Epithelial cell of prostate (primary cell): ENCODE measurements around the gene ZFHX3.

ENCODE experiments used
- DNase-seq: peaks from one replicate; pipeline ENCODE4 v3.0.0-alpha.2; 2011; ENCODE audit warnings: low read depth, low spot score
- H3K27ac ChIP-seq: fragments of 450-650 bp; 2 replicates; pipeline ENCODE4 v1.5.1; 2017; ENCODE audit warnings: mild to moderate bottlenecking

The ZFHX3 gene

DNA sequence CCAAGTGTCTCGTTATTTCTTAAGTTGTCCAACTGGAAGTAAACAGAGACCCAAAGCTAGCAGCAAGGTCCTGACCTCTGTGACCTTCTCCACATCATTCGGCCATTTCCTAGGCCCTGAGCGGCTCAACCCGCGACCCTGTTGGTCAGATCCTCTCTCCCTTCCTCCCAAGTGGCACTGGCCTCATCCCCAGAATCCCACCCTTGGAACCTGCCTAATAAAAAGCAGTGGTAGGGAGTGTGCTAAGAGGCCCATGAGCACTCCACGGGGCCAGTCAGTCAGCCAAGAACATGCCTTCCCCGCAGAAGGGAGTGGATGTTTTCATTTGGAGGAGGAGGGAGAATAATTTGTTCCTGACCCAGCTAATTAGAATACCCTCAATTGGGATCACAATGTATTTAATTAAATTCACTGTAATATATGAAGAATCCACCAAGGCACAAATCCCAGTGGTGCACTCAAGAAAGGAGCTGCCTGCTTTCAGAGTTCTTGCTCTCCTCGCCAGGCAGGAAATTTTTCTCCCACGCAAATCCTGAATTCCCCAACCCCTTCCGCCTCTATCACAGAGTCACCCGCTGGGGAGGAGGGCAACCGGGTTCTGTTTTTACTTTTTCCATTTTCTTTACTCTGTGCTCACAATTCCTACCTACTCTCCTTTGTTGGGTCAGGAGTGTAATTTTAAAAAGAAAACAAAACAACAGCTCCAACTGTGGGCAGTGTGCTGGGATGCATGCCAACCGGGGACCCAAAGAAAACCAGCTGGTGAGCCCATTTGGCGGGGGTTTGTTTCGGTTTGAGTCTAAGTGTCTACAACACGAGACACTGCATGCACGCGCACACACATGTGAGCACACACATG is 153.4 kb downstream of the ZFHX3 start:
- H3K27ac ChIP-seq = no peak overlapping the region
- DNase-seq = no peak

DNA sequence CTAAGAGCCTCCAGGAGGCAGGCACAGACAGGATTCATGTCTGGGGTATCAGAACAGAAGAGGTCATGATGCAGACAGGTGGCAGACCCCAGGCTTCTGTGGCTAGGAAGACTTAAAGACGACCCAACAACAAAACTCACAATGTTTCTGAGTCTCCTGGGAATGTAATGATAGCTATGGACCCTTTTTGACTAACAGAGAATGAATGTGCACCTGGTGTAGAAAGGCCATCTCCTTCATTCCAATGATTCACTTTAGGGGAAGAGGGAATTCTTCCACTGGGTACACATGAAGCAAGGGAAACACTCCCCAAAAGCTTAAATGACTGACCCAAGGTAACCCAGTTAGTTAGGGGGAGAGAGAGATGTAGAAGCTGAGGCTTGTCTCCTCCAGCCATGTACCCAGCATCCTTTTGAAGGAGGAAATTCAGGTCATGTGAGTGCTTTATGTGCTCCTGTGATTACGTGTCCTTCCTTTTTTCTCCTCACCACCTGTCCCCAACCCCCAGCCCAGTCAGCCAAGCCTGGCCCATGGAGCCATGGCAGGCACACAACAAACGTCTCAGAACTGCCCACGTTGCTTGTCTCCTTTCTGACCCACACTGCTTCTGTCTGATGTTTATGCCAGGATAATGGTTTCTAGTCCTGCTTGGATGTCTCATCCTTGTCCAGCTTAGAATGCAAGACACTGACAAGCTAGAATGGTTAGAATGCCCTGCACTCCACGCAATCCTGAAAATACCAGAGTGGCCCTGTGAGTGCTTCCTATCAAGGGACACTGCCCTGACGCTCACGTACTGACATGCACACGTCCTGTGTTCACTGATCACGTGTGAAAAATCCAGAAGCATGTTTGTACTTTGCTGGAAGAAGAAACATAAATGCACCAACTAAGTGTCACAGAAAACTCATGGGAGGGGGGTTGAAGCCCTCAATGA is 156.4 kb downstream of the ZFHX3 start:
- H3K27ac ChIP-seq = no peak overlapping the region
- no peak for DNase-seq

DNA sequence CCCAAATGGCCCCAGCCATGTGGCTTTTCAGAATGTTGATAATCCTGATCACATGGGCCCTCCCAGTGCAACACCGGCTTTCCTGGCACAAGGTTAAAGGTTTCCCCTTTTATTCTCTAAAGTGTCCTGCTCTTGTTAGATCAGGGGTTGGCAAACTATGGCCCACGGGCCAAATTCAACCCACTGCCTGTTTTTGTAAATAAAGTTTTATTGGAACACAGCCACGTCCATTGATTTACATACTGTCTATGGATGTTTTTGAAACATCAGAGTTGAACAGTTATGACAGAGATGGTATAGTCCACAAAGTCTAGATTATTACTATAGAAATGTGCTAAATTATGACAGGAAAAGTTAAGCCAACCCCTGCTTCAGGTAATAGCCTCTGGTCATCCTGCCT is 157.3 kb downstream of the ZFHX3 start:
- no peak overlapping the region for H3K27ac ChIP-seq
- DNase-seq = no peak

DNA sequence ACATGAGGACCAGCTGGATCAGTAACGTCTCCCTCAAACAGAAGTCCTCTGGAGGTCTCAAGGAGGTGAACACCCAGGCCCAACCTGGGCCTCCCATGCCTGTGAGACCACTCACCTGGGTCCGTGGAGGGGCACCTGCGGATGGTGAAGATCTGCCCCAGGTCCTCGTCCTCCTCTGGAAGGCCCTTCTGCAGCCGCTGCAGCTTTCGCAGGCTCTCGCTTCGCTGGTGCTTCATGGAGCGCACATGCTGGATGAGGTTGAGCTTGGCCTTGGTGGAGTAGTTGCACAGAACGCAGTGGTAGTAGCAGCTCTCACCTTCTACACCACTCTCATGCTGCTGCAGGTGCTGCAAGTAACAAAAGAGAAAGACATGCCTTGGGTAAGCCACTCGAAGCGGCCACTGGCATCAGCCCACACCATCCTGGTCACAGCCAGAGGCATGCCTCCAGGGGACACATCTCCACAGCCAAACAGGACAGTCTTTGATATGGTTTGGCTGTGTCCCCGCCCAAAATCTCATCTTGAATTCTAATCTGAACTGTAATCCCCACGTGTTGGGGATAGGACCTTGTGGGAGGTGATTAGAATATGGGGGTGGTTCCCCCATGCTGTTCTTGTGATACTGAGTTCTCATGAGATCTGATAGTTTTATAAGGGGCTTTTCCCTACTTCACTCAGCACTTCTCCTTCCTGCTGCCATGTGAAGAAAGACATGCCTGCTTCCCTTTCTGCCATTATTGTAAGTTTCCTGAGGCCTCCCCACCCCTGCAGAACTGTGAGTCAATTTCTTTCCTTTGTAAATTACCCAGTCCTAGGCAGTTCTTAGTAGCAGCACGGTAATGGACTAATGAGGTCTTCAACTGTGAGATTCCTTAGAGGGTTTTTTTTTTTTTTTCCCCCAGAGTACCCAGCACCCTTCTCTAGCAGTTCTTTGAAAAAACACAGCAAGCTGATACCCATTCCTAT is 158.0 kb downstream of the ZFHX3 start:
- H3K27ac ChIP-seq = no peak overlapping the region

DNA sequence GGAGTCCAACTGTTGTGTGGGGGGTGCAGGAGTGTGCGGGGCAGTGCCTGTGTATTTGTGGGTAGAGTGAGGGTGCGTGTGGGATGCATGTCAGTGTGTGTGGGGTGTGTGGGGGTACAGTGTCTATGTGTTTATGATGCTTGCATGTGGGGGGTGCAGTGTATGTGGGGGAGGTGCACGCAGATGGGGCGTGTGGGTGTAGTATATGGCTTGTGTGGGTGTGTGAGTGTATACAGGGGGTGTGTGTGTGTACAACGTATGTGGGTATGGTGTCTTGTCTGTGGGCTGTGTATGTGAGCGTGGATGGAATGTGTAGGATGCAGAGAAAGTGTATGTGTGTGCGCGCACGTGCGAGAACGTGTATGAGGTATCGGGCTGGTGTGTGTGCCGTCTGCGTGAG is 160.4 kb downstream of the ZFHX3 start:
- H3K27ac ChIP-seq = no peak overlapping the region
- no peak for DNase-seq

More for the DNA sequence above, 158.0 kb downstream of the ZFHX3 start:
- DNase-seq = no peak

DNA sequence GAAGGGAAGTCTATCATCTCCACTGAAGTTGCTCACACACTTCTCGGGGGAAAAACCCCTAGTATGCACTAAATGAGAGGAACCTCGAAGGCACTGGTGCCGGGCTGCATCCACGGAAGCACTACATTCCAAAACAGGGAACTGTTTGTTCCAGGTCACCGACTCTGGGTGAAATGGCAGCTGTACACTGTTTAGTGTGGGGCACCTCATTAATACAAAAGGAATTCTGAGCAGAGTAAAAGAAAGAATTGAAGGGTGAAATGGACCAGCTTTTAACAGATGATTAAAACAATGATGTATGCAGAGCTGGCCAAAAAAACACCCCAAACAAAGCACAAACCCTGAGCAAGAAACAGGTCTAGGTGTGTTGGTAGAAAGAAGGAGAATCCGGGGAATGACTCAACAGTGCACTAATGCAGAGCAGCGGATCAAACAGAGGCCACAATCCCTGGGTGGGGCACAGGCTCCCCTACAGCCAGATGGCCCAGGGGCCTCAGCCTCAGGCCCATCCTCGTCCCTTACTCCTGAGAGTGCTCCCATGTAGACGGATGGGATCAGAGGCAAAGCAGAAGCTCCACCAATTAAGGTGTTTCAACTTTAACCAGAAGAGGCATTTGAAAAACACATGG is 161.5 kb downstream of the ZFHX3 start:
- DNase-seq = no peak
- H3K27ac ChIP-seq = no peak overlapping the region

DNA sequence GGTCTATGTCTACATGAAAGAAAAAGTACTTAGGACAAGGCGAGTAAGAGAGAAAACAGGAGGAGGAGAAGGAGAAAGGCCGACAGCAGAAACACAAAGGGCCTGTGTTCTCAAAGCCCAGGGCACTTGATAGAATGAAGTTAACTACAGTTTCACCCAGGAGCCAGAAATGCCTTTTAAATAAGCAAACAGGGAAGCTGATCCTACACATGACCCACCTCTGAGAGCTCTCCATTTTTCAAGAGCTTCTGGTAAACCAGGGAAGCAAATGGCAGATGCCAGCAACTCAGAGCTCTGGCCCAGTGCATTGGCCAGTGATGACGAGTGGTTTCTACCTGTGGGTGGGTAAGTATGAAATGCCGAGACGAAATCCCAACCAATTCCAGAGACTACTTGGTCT is 163.4 kb downstream of the ZFHX3 start:
- no peak for DNase-seq
- no peak overlapping the region for H3K27ac ChIP-seq

DNA sequence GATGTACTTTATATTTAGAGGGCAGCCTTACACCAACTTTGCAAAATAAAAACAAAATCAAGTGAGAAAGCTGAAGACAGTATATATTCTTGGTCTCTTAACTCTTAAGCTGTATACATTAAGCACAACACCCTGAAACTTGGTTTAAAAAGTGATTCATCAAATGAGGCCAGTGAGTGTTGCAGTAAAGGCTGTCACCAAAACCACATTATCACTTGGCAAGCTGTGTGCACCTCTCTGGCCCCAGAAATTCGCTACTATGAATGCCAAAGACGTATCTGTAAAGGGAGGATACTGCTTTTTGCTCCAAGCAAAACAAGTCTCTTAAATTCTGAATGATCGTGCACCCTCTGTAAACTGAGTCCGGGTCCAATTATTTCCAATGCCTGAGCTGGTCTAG is 163.9 kb downstream of the ZFHX3 start:
- no peak for DNase-seq

DNA sequence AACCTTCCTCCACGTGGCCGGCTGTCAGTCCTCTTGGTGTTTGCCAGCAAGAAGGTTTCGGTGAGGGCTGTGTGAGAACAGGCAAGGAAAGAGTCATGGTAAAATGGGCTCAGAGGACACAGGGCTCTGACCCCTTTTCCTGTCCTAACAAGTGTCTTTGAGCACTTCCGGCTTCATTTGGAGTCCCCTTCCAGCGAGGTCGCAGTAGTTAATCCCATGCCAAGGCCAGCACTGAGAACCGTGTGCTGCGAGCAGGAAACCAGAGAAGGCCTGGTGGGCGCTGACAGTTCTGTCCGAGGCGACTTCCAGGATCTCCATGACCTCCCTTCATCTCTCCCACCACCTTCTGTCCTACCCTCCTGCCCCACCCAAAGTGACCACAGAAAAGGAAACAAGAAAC is 168.1 kb downstream of the ZFHX3 start:
- H3K27ac ChIP-seq = no peak overlapping the region
- no peak for DNase-seq

More for the DNA sequence above, 163.9 kb downstream of the ZFHX3 start:
- no peak overlapping the region for H3K27ac ChIP-seq

DNA sequence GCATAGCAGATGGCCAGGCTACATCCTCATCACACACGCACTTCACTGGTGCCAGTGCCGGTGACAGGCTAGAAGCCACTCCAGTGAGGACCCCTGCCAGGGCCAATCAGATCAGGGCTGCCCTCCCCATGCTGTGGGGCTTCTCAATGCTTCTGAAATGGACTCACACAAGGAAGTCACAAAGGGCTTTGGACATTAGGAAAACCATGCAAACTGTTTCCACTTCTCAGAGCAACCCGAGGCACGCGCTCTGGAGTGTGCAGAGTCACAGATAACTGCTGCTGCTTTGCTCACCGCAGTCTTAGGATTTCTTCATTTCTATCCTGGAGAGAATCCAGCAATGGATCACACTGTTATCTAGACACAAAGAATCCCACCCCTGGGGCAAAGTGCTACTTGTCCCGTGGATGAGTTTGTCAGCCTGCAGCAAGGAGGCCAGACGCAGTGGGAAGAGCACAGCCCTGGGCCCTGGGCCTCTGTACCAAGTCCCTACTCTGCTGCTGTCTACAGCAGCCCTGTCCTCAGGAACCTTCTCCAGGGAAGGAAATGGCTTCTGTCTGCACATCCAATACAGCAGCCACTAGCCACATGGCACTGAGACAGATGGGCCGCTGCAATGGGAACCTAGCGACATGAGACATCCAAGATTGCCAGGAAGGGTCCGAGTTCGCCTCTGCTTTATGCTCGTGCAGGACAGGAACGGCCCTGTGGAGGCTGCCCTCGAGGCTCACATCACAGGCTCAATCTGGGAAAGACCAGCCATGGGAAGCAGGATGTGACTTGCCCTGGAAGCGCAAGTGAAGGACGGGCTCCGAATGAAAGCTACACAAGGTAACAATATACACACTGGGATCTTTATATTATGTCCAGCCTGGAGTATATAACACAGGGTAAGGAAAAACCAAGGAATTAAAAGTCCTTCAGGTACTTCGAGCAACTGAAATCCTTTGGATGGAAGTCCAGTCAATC is 169.3 kb downstream of the ZFHX3 start:
- no peak for DNase-seq
- no peak overlapping the region for H3K27ac ChIP-seq

DNA sequence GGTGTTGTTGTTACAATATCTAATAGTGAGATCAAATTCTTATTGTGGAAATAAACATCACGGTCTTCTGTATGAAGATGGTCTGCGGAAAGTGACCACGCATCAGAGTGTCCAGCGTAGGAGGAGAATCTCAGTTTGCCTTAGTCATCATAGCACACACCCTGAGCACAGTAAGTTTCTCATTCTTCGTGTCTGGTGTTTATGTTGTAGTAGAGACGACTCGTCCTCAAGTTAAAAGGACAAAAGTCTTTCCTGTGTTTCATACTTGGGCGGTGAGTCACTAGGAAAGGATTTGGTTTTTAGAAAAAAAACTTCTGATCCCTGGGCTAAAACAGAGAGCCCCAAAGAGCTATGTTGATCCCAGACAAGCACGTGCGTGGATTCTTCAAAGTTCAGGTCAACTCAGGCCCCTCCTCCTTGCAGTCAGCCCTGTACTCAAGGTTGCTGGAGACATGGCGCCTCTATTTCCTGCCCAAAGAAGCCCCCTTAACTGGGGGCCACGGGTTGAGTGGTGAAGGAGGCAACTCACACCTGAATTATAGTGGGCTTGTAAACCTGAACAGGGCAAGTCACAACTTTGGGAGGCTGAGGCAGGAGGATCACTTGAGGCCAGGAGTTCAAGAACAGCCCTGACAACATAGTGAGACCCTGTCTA is 170.4 kb downstream of the ZFHX3 start:
- peak; percentile 29 for DNase-seq
- peak overlapping the region; percentile 77 for H3K27ac ChIP-seq

DNA sequence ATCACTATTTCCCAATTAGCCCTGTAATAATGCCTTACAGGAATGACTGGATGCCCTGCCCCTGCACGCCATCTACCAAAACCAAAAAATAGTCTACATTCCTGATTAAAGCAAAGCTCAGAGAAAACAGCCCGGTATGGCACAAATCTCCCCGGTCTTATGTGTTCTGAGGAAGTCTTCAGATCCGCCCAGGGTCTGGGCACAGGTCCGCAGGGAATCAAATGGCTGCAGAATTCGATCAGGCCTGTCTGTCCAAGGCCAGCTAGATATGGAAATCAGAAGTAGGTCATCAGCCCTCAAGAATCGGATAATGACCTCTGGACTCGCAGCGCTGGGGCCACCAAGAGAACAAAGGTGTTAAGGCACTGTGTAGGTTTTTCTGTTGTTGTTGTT is 171.0 kb downstream of the ZFHX3 start:
- peak overlapping the region; percentile 77 for H3K27ac ChIP-seq
- DNase-seq = no peak

DNA sequence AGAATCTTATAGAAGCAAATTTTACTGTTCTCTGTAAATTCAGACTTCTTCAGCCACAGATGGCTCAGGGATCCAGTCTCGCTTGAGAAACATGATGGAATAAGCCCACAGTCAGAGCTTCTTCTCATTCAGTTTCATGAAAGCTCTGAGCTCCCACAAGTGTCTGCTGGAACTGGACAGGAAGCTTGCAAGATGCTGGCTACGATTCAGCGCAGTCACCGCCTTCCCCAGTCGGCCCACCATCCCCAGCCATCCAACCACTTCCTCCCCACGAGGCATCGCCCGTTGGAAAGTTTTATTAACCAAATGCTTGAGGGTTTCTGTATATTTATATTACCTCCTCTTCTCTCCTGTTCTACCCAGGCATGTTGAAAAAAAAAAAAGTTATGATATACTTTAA is 171.7 kb downstream of the ZFHX3 start:
- DNase-seq = no peak
- peak overlapping the region; percentile 77 for H3K27ac ChIP-seq

DNA sequence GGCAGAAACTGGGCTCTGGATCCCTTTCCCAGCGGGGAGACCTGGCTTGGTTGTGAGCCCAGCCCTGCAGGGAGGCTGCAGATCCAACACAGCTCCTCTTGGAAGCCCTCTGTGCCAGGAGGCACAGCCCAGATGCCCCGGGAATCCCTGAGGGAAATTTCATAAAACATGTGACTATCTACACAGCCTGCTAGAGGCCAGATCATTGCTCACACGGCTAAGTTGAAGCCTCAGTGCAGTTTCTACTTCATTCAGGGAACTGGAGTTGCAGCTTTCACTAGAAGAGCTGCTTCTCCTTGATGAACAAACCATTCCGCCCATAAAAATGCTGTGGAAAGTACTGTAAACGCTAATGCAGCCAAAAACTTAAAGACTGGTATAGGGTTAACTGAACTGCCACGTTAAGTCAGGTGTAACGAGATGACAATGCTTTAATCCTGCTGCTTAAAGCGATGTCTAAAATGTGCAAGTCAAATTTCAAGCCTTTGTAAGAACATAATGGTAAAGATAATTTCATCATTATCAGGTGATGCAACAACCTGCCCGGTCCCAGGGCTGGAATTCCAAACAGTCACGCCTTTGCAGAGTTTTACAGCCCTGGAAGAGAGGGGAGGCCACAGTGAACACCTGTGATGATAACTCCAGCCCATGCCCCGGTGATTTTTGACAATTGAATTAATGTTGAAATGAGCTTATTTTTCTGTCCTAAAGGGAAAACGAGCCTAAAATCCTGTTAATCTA is 172.5 kb downstream of the ZFHX3 start:
- peak overlapping the region; percentile 77 for H3K27ac ChIP-seq
- DNase-seq = no peak

DNA sequence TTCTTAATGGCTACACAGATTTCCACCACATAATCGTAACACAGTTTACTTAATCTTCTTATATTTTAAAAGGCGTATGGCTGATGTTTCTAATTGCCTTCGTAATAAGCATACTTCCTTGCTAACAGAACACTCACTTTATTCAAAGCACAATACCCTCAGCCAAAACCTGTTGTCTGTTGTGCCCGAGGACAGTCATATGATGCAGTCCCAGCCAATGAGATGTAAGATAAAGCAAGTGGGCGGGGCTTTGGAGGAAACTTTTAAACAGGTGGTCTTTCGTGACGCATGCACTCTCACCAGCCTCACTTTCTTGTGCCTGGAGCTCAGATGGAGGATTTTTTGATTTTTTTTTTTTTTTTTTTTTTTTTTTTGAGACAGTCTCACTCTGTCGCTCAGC is 174.1 kb downstream of the ZFHX3 start:
- no peak overlapping the region for H3K27ac ChIP-seq
- DNase-seq = no peak

DNA sequence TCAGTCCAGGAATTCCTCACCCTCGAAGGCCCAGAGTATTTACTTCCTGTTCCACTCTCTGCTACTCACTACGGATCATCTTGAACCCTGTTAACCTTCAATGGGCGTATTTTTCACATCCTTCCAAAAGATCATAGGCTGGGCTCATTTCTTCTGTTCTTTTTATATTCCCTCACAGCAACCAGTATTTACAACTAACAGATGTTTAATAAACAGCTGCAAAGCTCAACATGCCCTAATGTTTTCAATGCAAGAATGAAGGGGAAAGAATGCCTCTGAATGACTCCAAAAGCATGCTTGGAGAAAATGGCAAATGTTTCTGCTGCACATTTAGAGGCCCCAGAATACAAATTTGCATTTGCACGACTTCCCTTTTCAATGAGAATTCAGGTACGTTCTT is 174.9 kb downstream of the ZFHX3 start:
- no peak for DNase-seq
- no peak overlapping the region for H3K27ac ChIP-seq

DNA sequence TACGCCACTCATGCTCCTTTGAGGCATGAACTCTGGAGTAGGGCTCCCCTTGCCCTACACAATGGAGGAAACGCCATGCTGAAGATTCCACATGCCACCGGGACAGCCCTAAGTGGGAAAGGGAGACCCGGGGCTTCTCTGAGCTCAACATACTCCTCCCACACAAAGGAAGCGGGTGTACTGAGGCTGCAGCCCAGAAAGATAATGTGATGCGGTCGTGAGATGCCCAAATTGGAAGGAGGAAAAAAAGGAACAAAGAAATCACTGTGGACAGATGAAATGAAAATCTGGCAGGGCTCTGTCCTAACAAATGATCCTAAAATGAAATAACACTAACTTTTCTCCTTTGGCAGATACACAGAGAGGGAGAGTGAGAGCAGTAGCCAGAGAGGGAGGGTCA is 182.1 kb downstream of the ZFHX3 start:
- no peak for DNase-seq
- H3K27ac ChIP-seq = no peak overlapping the region
